ENCODE results near the gene TUBB6. TPM values are rescaled to one million over a fixed set of nuclear protein-coding genes. Genes with fewer than 3 reads are reported as not detected.

TUBB6 gene
- total RNA-seq, 1 experiment from 2014 or later, result 197 TPM

- CTCF ChIA-PET, result interaction anchor here (0.6 kb wide), 1 partner anchor 13 kb away, joined by 3 read pairs; no protein-coding TSS in a partner anchor
- no TSS peak for BruUV-seq (replicated peaks)
- Histone ChIP-seq H3K4me1 (ENCODE audit: insufficient read depth, low read length, poor library complexity, severe bottlenecking) (peaks cover 25% of the 10 kb centered on the region), H3K4me3 (ENCODE audit: low read depth, low read length, poor library complexity, severe bottlenecking) (peak overlapping the region; percentile 6), H3K27ac (ENCODE audit: low read depth, low read length, poor library complexity, severe bottlenecking) (peak overlapping the region; percentile 45), H3K27me3 (replicated peaks; ENCODE audit: insufficient read depth, low read depth, low read length, poor library complexity) (no peaks in the 10 kb centered on the region), H3K36me3 (ENCODE audit: insufficient read depth, low read length, poor library complexity, severe bottlenecking) (peaks cover 46% of the 10 kb centered on the region), H3K9me3 (ENCODE audit: low read depth, low read length, poor library complexity, severe bottlenecking) (no peaks in the 10 kb centered on the region)
- POLR2A ChIA-PET (ENCODE audit: low non-redundant PET), result interaction anchor here (0.6 kb wide), 1 partner anchor 79 kb away, joined by 3 read pairs; no protein-coding TSS in a partner anchor
- peak; percentile 54 for DNase-seq (ENCODE audit: low spot score)
- intact Hi-C loops (cut with micrococcal nuclease; ENCODE audit: unreplicated experiment), result no loop called here
- TF ChIP-seq CTCF (conservative IDR thresholded peaks at IDR 0.05; ENCODE audit: low read depth, low read length) (no peak), EZH2 (IDR thresholded peaks at IDR 0.05; ENCODE audit: borderline replicate concordance, low read depth, low read length, poor library complexity, severe bottlenecking) (no peak)
These were observed 26.3 kb downstream of the TUBB6 start for GRCh38 chr18:12334366-12334808.

GRCh38 chr18:12334863-12335262 is 26.8 kb downstream of the TUBB6 start:
- TF ChIP-seq EZH2 (IDR thresholded peaks at IDR 0.05; ENCODE audit: borderline replicate concordance, low read depth, low read length, poor library complexity, severe bottlenecking) (no peak), CTCF (conservative IDR thresholded peaks at IDR 0.05; ENCODE audit: low read depth, low read length) (no peak)
- ChIA-PET POLR2A (ENCODE audit: low non-redundant PET) (no interaction called here), CTCF (interaction anchor here (0.6 to 1.1 kb wide), 2 partner anchors 14 to 63 kb away, joined by 3 to 5 read pairs; no protein-coding TSS in a partner anchor)
- DNase-seq (ENCODE audit: low spot score), result peak; percentile 82
- no TSS peak for BruUV-seq (replicated peaks)
- Histone ChIP-seq H3K9me3 (ENCODE audit: low read depth, low read length, poor library complexity, severe bottlenecking) (no peaks in the 10 kb centered on the region), H3K4me3 (ENCODE audit: low read depth, low read length, poor library complexity, severe bottlenecking) (peak overlapping the region; percentile 6), H3K27me3 (replicated peaks; ENCODE audit: insufficient read depth, low read depth, low read length, poor library complexity) (no peaks in the 10 kb centered on the region), H3K27ac (ENCODE audit: low read depth, low read length, poor library complexity, severe bottlenecking) (peak overlapping the region; percentile 45), H3K4me1 (ENCODE audit: insufficient read depth, low read length, poor library complexity, severe bottlenecking) (peaks cover 25% of the 10 kb centered on the region), H3K36me3 (ENCODE audit: insufficient read depth, low read length, poor library complexity, severe bottlenecking) (peaks cover 45% of the 10 kb centered on the region)
- intact Hi-C loops (cut with micrococcal nuclease; ENCODE audit: unreplicated experiment), result no loop called here

- DNase-seq (ENCODE audit: low spot score), result no peak
- CTCF ChIA-PET, result interaction anchor here (1.1 kb wide), 1 partner anchor 64 kb away, joined by 5 read pairs; no protein-coding TSS in a partner anchor
These were observed 27.5 kb downstream of the TUBB6 start for GRCh38 chr18:12335503-12335902.

More at GRCh38 chr18:12335503-12335902, 27.5 kb downstream of the TUBB6 start:
- Histone ChIP-seq H3K4me3 (ENCODE audit: low read depth, low read length, poor library complexity, severe bottlenecking) (no peak overlapping the region), H3K4me1 (ENCODE audit: insufficient read depth, low read length, poor library complexity, severe bottlenecking) (peaks cover 25% of the 10 kb centered on the region), H3K27ac (ENCODE audit: low read depth, low read length, poor library complexity, severe bottlenecking) (no peak overlapping the region), H3K27me3 (replicated peaks; ENCODE audit: insufficient read depth, low read depth, low read length, poor library complexity) (no peaks in the 10 kb centered on the region), H3K36me3 (ENCODE audit: insufficient read depth, low read length, poor library complexity, severe bottlenecking) (peaks cover 42% of the 10 kb centered on the region), H3K9me3 (ENCODE audit: low read depth, low read length, poor library complexity, severe bottlenecking) (no peaks in the 10 kb centered on the region)
- intact Hi-C loops (cut with micrococcal nuclease; ENCODE audit: unreplicated experiment), result no loop called here
- TF ChIP-seq EZH2 (IDR thresholded peaks at IDR 0.05; ENCODE audit: borderline replicate concordance, low read depth, low read length, poor library complexity, severe bottlenecking) (no peak), CTCF (conservative IDR thresholded peaks at IDR 0.05; ENCODE audit: low read depth, low read length) (no peak)
- BruUV-seq (replicated peaks), result no TSS peak
- POLR2A ChIA-PET (ENCODE audit: low non-redundant PET), result no interaction called here

Measured in A673 (cell line).